ENCODE data around the gene KIF3A.

KIF3A gene

DNA sequence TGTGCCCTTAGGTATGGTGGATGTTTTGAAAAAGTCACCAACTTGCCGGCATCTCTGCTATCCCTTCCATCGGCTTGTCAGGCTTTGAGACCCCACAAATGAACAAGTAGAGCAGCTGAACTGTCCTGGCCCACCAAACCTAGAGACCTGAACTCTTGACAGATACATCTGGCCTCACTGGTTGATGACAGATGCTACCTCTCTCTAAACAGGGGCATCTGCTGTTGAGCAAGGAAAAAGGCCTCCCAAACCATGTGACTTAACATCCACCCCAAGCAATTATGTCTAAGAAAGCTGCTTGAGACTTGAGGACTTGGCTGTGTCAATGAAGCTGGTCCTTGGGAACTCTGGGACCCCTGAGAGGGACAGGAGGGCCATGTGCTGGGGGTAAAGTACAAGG lies 12.2 kb upstream of the KIF3A start:
- H3K27me3 ChIP-seq (ENCODE audit: control insufficient read depth, insufficient read depth, low read length) = no peaks in the 10 kb centered on the region
- no peak overlapping the region for H3K27ac ChIP-seq
- peaks cover 3% of the 10 kb centered on the region for H3K4me1 ChIP-seq
- H3K36me3 ChIP-seq (ENCODE audit: control insufficient read depth, insufficient read depth, low read length) = no peaks in the 10 kb centered on the region
- no peak overlapping the region for H2AFZ ChIP-seq
- H3K9ac ChIP-seq = no peak overlapping the region
- H3K4me2 ChIP-seq (ENCODE audit: low read length) = no peak overlapping the region
- TF ChIP-seq, protein P1, sequence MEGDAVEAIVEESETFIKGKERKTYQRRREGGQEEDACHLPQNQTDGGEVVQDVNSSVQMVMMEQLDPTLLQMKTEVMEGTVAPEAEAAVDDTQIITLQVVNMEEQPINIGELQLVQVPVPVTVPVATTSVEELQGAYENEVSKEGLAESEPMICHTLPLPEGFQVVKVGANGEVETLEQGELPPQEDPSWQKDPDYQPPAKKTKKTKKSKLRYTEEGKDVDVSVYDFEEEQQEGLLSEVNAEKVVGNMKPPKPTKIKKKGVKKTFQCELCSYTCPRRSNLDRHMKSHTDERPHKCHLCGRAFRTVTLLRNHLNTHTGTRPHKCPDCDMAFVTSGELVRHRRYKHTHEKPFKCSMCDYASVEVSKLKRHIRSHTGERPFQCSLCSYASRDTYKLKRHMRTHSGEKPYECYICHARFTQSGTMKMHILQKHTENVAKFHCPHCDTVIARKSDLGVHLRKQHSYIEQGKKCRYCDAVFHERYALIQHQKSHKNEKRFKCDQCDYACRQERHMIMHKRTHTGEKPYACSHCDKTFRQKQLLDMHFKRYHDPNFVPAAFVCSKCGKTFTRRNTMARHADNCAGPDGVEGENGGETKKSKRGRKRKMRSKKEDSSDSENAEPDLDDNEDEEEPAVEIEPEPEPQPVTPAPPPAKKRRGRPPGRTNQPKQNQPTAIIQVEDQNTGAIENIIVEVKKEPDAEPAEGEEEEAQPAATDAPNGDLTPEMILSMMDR (IDR thresholded peaks at IDR 0.05) = no peak
- H3K79me2 ChIP-seq = no peaks in the 10 kb centered on the region
- no peak overlapping the region for H3K4me3 ChIP-seq (ENCODE audit: low read depth, low read length)
- no peaks in the 10 kb centered on the region for H3K9me3 ChIP-seq (ENCODE audit: control insufficient read depth, low read length)

DNA sequence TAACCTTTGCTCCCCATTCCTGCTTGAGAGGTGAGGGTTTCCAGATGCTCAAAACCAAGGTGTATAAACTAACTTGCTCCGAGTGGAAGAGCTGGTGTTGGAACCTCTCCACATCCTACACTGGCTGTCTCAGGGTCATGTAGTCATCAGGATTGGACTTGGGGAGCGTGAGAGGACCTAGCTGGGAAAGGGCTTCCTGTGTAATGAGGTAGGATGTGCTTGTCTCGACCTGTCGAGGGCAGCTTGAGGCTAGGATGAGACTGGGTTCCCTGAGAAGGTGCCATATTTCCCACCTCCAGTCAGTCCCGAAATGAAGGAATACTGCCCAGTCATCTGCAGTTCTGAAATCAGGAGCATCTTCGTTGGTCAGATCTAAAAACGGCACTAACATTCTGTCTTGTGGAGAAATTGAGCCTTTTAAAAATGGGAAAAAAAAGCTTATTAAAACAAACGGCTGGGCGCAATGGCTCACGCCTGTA lies 11.2 kb upstream of the KIF3A start:
- Histone ChIP-seq H3K27me3 (ENCODE audit: control insufficient read depth, insufficient read depth, low read length) (no peaks in the 10 kb centered on the region), H3K36me3 (ENCODE audit: control insufficient read depth, insufficient read depth, low read length) (no peaks in the 10 kb centered on the region), H3K4me2 (ENCODE audit: low read length) (no peak overlapping the region), H3K9ac (no peak overlapping the region), H3K4me1 (peaks cover 3% of the 10 kb centered on the region), H3K79me2 (no peaks in the 10 kb centered on the region), H2AFZ (no peak overlapping the region), H3K4me3 (ENCODE audit: low read depth, low read length) (no peak overlapping the region), H3K9me3 (ENCODE audit: control insufficient read depth, low read length) (no peaks in the 10 kb centered on the region), H3K27ac (no peak overlapping the region)
- TF ChIP-seq, protein P1 (IDR thresholded peaks at IDR 0.05) = no peak

DNA sequence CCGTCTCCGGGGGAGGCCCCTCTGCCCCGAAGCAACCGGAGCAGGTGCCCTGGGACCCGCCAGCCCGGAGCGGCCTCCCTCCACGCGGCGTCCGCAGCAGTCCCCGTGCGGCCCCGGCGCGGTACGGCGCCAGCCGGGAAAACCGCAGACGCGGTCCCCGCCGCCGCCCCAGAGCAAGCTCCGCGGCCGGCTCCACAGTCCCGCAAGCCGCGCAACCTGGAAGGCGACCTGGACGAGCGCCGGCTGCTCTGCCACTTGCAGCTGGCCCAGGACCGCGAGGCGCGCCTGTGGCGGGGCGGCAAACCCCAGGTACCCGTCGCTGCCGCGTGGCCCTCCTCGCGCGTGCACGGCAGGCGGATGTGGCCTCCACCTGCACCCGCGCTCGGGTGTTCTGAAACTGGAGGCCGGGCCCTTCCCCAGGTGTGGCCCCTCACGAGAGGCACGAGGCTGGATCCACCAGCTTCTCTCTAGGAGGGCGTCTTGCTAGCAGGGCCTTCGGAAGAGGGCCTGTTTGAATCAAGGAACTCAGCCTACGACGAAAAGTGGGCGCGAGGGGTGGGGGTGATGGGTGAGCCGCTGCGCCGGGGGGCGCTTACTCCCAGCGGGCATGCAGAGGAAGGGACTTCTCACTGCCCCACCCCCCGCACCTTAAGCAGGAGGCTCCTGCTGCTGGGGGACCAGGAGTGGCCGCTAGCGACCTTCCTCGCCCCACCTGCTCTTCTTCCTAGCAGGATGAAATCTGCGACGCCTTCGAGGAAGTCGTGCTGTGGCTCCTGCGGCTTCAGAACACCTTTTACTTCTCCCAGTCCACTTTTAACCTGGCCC lies 10.5 kb upstream of the KIF3A start:
- Histone ChIP-seq H3K27me3 (ENCODE audit: control insufficient read depth, insufficient read depth, low read length) (no peaks in the 10 kb centered on the region), H3K79me2 (no peaks in the 10 kb centered on the region), H3K9me3 (ENCODE audit: control insufficient read depth, low read length) (no peaks in the 10 kb centered on the region), H3K9ac (no peak overlapping the region), H3K36me3 (ENCODE audit: control insufficient read depth, insufficient read depth, low read length) (no peaks in the 10 kb centered on the region), H3K4me1 (no peaks in the 10 kb centered on the region), H3K4me2 (ENCODE audit: low read length) (peak overlapping the region; percentile 74), H2AFZ (peak overlapping the region; percentile 97), H3K4me3 (ENCODE audit: low read depth, low read length) (no peak overlapping the region), H3K27ac (no peak overlapping the region)
- TF ChIP-seq, protein P1 (IDR thresholded peaks at IDR 0.05) = no peak

DNA sequence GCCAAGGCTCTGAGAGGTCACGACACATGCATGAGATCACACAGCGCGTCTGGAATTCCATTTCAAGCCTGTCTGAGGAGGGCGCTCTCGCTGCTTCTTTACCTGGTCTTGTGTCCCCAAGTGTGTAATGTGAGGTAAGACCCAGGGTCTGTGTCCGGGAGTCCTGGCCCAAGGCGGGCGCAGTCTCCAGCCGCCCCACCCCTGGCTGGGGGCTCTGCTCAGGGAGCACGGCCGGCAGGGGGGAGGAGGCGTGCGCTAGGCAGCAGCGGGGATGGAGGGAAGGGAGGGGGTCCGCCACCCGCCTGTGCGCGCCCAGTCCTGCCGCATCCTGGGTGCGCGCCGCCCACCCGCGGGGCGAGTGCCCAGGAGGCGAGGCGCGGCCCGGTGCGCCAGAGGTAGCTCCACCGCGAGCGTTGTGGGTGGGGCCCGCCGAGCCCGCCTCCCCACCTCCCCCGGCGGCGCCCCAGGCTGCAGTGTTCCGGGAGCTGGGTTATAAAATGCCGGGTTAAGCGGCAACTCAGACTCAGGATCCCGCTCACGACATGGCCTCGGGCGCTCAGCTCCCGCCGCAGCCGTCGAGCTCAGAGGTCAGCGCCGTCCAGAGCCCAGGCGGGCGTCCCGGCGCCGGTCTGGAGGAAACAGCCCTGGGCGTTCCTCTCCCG lies 9.7 kb upstream of the KIF3A start, which contains the start of gene CCNI2:
CCNI2 (plus strand) TSS at position 473 of the 662 bp plus-strand sequence; CDS start at position 543, 70 bp downstream.
- Histone ChIP-seq H3K9me3 (ENCODE audit: control insufficient read depth, low read length) (no peaks in the 10 kb centered on the region), H3K4me1 (no peaks in the 10 kb centered on the region), H3K4me3 (ENCODE audit: low read depth, low read length) (peak within 1 kb of the TSS; percentile 55), H2AFZ (peak within 1 kb of the TSS; percentile 97), H3K27me3 (ENCODE audit: control insufficient read depth, insufficient read depth, low read length) (no peaks in the 10 kb centered on the region), H3K4me2 (ENCODE audit: low read length) (peak within 1 kb of the TSS; percentile 74), H3K36me3 (ENCODE audit: control insufficient read depth, insufficient read depth, low read length) (no peaks in the 10 kb centered on the region), H3K79me2 (no peaks in the 10 kb centered on the region), H3K9ac (no peak within 1 kb of the TSS), H3K27ac (no peak within 1 kb of the TSS)
- TF ChIP-seq, protein P1 (IDR thresholded peaks at IDR 0.05) = peak; percentile 23

All from parathyroid adenoma (tissue), 2 donors.